ENCODE data around the gene NFX1. TPM values are rescaled to one million over a fixed set of nuclear protein-coding genes. Genes with fewer than 3 reads are reported as not detected.

Gene NFX1
- total RNA-seq, 1 donor from 2014 or later = 27.8 TPM

DNA sequence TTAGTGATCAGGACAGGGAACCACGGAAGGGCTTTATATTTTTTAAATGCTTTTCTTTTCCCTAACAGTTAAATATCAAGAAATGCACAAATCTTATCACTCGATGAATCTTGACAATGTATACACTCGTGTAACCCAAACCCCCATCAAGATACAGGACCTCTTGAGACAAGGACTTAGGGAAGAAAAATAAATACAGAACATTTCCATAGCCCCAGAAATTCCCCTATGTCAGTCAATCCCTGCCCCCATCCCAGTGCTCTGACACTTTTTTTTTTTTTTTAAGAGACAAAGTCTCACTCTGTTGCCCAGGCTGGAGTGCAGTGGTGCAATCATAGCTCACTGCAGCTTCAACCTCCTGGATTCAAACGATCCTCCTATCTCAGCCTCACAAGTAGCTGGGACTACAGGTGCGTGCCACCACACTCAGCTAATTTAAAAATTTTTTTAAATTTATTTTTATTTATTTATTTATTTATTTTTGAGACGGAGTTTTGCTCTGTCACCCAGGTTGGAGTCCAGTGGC lies 47.6 kb upstream of the NFX1 start:
- Mint-ChIP-seq H3K27me3 (ENCODE audit: low read depth, unreplicated experiment) (peaks cover 20% of the 10 kb centered on the region), H3K9me3 (ENCODE audit: unreplicated experiment) (no peaks in the 10 kb centered on the region), H3K4me3 (ENCODE audit: unreplicated experiment) (no peak overlapping the region), H3K36me3 (ENCODE audit: low read depth, unreplicated experiment) (peaks cover 5% of the 10 kb centered on the region), H3K4me1 (ENCODE audit: low read depth, unreplicated experiment) (no peaks in the 10 kb centered on the region), H3K27ac (ENCODE audit: unreplicated experiment) (no peak overlapping the region)
- no peak for TF ChIP-seq EZH2 (IDR thresholded peaks at IDR 0.05; ENCODE audit: insufficient read depth, low read length)
- TF ChIP-seq, protein P1, sequence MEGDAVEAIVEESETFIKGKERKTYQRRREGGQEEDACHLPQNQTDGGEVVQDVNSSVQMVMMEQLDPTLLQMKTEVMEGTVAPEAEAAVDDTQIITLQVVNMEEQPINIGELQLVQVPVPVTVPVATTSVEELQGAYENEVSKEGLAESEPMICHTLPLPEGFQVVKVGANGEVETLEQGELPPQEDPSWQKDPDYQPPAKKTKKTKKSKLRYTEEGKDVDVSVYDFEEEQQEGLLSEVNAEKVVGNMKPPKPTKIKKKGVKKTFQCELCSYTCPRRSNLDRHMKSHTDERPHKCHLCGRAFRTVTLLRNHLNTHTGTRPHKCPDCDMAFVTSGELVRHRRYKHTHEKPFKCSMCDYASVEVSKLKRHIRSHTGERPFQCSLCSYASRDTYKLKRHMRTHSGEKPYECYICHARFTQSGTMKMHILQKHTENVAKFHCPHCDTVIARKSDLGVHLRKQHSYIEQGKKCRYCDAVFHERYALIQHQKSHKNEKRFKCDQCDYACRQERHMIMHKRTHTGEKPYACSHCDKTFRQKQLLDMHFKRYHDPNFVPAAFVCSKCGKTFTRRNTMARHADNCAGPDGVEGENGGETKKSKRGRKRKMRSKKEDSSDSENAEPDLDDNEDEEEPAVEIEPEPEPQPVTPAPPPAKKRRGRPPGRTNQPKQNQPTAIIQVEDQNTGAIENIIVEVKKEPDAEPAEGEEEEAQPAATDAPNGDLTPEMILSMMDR (IDR thresholded peaks at IDR 0.05; ENCODE audit: insufficient read depth, low read depth, low read length) = no peak
- Histone ChIP-seq H4K20me1 (ENCODE audit: insufficient read depth, low read length) (no peaks in the 10 kb centered on the region), H3K27me3 (ENCODE audit: insufficient read depth, low read length) (no peaks in the 10 kb centered on the region), H3K36me3 (ENCODE audit: insufficient read depth, low read length) (no peaks in the 10 kb centered on the region), H3K4me2 (ENCODE audit: low read length) (no peak overlapping the region), H3K9ac (ENCODE audit: low read length) (no peak overlapping the region), H3K4me1 (ENCODE audit: insufficient read depth, low read length) (peaks cover 7% of the 10 kb centered on the region), H3K79me2 (ENCODE audit: insufficient read depth, low read length) (no peaks in the 10 kb centered on the region), H3K4me3 (ENCODE audit: insufficient read depth, low read depth, low read length) (no peak overlapping the region), H2AFZ (ENCODE audit: low read depth, low read length) (no peak overlapping the region), H3K27ac (ENCODE audit: low read depth, low read length) (no peak overlapping the region), H3K9me3 (ENCODE audit: insufficient read depth, low read depth, low read length) (no peaks in the 10 kb centered on the region)
- FAIRE-seq (no peak), DNase-seq (ENCODE audit: low read depth) (no peak)

DNA sequence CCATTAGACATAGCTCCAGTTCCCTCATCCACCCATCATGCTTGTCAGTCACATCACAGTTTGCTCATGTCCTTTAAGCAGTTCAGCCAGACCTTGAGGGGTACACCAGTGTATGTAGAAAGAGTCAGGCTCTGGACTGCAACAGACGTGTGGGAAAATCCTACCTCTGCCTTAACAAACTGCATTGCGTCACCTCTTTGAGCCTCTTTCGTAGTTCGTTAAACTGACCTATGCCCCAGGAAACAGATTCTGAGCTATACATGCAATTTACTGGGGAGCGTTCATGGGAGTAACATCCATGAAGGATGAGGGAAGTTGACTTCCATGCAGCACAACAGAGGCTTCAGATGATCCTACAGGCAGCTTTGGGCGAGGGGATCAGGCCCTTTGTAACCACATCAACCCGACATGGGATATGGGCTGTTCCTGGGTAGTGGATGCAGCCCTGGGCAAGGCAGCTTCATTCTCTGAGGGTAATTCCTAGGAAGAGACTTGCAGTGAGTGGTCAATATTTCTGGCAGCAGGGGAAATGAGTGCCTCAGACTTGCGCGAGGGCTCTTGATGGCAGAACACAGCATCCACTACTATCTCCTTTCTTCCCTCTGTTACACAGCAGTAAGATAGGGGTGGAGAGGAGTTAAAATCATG lies 46.1 kb upstream of the NFX1 start:
- no peaks in the 10 kb centered on the region for H3K9me3 Mint-ChIP-seq (ENCODE audit: unreplicated experiment)
- Histone ChIP-seq H3K9ac (ENCODE audit: low read length) (no peak overlapping the region), H3K4me3 (ENCODE audit: insufficient read depth, low read depth, low read length) (no peak overlapping the region), H3K4me1 (ENCODE audit: insufficient read depth, low read length) (peaks cover 7% of the 10 kb centered on the region), H3K27ac (ENCODE audit: low read depth, low read length) (no peak overlapping the region), H3K79me2 (ENCODE audit: insufficient read depth, low read length) (no peaks in the 10 kb centered on the region), H3K27me3 (ENCODE audit: insufficient read depth, low read length) (no peaks in the 10 kb centered on the region), H4K20me1 (ENCODE audit: insufficient read depth, low read length) (no peaks in the 10 kb centered on the region), H3K36me3 (ENCODE audit: insufficient read depth, low read length) (no peaks in the 10 kb centered on the region), H3K4me2 (ENCODE audit: low read length) (no peak overlapping the region), H2AFZ (ENCODE audit: low read depth, low read length) (no peak overlapping the region), H3K9me3 (ENCODE audit: insufficient read depth, low read depth, low read length) (no peaks in the 10 kb centered on the region)
- H3K4me3 Mint-ChIP-seq (ENCODE audit: unreplicated experiment) = no peak overlapping the region
- DNase-seq (ENCODE audit: low read depth) = no peak
- peaks cover 12% of the 10 kb centered on the region for H3K36me3 Mint-ChIP-seq (ENCODE audit: low read depth, unreplicated experiment)
- H3K27me3 Mint-ChIP-seq (ENCODE audit: low read depth, unreplicated experiment) = peaks cover 20% of the 10 kb centered on the region
- TF ChIP-seq EZH2 (IDR thresholded peaks at IDR 0.05; ENCODE audit: insufficient read depth, low read length) = no peak
- TF ChIP-seq, protein P1 (IDR thresholded peaks at IDR 0.05; ENCODE audit: insufficient read depth, low read depth, low read length) = no peak
- H3K27ac Mint-ChIP-seq (ENCODE audit: unreplicated experiment) = no peak overlapping the region
- no peak for FAIRE-seq
- H3K4me1 Mint-ChIP-seq (ENCODE audit: low read depth, unreplicated experiment) = no peaks in the 10 kb centered on the region

DNA sequence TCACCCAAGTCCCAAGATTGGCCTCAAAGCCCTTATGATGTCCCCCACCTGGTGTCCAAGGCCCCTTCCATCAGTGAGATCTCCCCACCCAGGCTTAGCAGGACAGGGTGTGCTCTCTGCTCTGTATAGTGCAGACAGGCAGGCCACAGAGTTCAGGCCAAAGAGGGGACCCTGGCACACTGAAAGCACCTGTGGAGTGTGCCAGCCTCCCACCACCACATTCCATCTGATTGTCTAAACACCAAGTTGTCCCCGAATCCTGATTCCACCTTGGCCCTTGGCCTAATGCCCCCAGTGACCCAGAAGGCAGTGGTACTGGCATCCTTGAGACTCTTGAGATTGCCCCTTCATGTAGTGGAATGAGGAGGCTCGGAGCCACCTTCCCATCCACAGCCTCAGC lies 45.0 kb upstream of the NFX1 start:
- no peaks in the 10 kb centered on the region for H3K9me3 ChIP-seq (ENCODE audit: insufficient read depth, low read depth, low read length)
- H3K27ac Mint-ChIP-seq (ENCODE audit: unreplicated experiment) = no peak overlapping the region

More for the DNA sequence above, 45.0 kb upstream of the NFX1 start:
- Mint-ChIP-seq H3K27me3 (ENCODE audit: low read depth, unreplicated experiment) (peaks cover 20% of the 10 kb centered on the region), H3K36me3 (ENCODE audit: low read depth, unreplicated experiment) (peaks cover 12% of the 10 kb centered on the region), H3K9me3 (ENCODE audit: unreplicated experiment) (no peaks in the 10 kb centered on the region), H3K4me1 (ENCODE audit: low read depth, unreplicated experiment) (peaks cover 4% of the 10 kb centered on the region), H3K4me3 (ENCODE audit: unreplicated experiment) (peak overlapping the region; percentile 66)
- H3K27me3 ChIP-seq (ENCODE audit: insufficient read depth, low read length) = no peaks in the 10 kb centered on the region
- no peak for DNase-seq (ENCODE audit: low read depth)
- H2AFZ ChIP-seq (ENCODE audit: low read depth, low read length) = no peak overlapping the region
- no peak overlapping the region for H3K4me3 ChIP-seq (ENCODE audit: insufficient read depth, low read depth, low read length)
- no peaks in the 10 kb centered on the region for H3K4me1 ChIP-seq (ENCODE audit: insufficient read depth, low read length)
- no peak overlapping the region for H3K4me2 ChIP-seq (ENCODE audit: low read length)
- no peaks in the 10 kb centered on the region for H3K36me3 ChIP-seq (ENCODE audit: insufficient read depth, low read length)
- no peaks in the 10 kb centered on the region for H4K20me1 ChIP-seq (ENCODE audit: insufficient read depth, low read length)
- H3K27ac ChIP-seq (ENCODE audit: low read depth, low read length) = no peak overlapping the region
- H3K79me2 ChIP-seq (ENCODE audit: insufficient read depth, low read length) = no peaks in the 10 kb centered on the region
- H3K9ac ChIP-seq (ENCODE audit: low read length) = no peak overlapping the region
- no peak for TF ChIP-seq EZH2 (IDR thresholded peaks at IDR 0.05; ENCODE audit: insufficient read depth, low read length)
- TF ChIP-seq, protein P1 (IDR thresholded peaks at IDR 0.05; ENCODE audit: insufficient read depth, low read depth, low read length) = no peak
- no peak for FAIRE-seq
